CD4-positive, alpha-beta T cell (primary cell): Measurements from ENCODE around the gene DESI2. TPM values are rescaled to one million over a fixed set of nuclear protein-coding genes. Genes with fewer than 3 reads are reported as not detected.

Experiments
- ATAC-seq: fragments of 200-7000 bp; cut with Tn5 transposase; one replicate; pipeline ENCODE4 v1.10.0; 2022; ENCODE audit warnings: mild to moderate bottlenecking; ENCODE audit not compliant: poor library complexity
- CTCF ChIA-PET: fragments of 350-600 bp; sonication (Branson Sonifier 250); formaldehyde crosslinking; loops from one replicate; lab custom pipeline; 2021; ENCODE audit warnings: antibody characterized with exemption, inconsistent platforms; lab: Charles Lee
- POLR2A ChIA-PET: fragments of 350-600 bp; sonication (Branson Sonifier 250); formaldehyde crosslinking; loops from one replicate; lab custom pipeline; 2021; ENCODE audit warnings: antibody characterized with exemption, inconsistent platforms; lab: Charles Lee
- DNase-seq, 14 experiments: peaks; one replicate each; pipeline ENCODE4 v3.0.0-alpha.2; 2013 to 2020; ENCODE audit warnings: mixed read lengths in 2 of 14
- H3K27ac ChIP-seq, 2 donors: one replicate each; pipeline versions ENCODE4 v1.5.1 to v1.7.0; 2013; ENCODE audit warnings: low read length in 2 of 2, low read depth in 1 of 2, mild to moderate bottlenecking in 1 of 2
- H3K27me3 ChIP-seq, 2 experiments: 1 replicate in 1 of 2; 2 replicates in 1 of 2; pipeline versions ENCODE4 v1.6.1 to v1.7.0; 2013; ENCODE audit warnings: low read length in 2 of 2, control low read depth in 1 of 2, mild to moderate bottlenecking in 1 of 2, moderate library complexity in 1 of 2; ENCODE audit not compliant: insufficient read depth in 2 of 2, control insufficient read depth in 1 of 2
- H3K36me3 ChIP-seq: one replicate; pipeline ENCODE4 v1.6.1; 2013; ENCODE audit warnings: low read length, control low read depth; ENCODE audit not compliant: insufficient read depth
- H3K4me1 ChIP-seq: one replicate; pipeline ENCODE4 v1.6.1; 2013; ENCODE audit warnings: low read length, control low read depth; ENCODE audit not compliant: insufficient read depth
- H3K4me3 ChIP-seq: one replicate; pipeline ENCODE4 v1.5.1; 2013; ENCODE audit warnings: mild to moderate bottlenecking, low read length, moderate library complexity
- H3K9me3 ChIP-seq, 2 experiments: 1 replicate in 1 of 2; 2 replicates in 1 of 2; pipeline versions ENCODE4 v1.6.1 to v1.7.0; 2013; ENCODE audit warnings: low read length in 2 of 2, mild to moderate bottlenecking in 2 of 2, control low read depth in 1 of 2, moderate library complexity in 1 of 2; ENCODE audit not compliant: control insufficient read depth in 1 of 2, insufficient read depth in 1 of 2
- H3K27ac Mint-ChIP-seq: one replicate; pipeline ENCODE4 v1.8.0; 2020; ENCODE audit warnings: mixed read lengths
- H3K27me3 Mint-ChIP-seq: one replicate; pipeline ENCODE4 v1.8.0; 2021; ENCODE audit warnings: mixed read lengths
- H3K36me3 Mint-ChIP-seq: one replicate; pipeline ENCODE4 v1.8.0; 2021; ENCODE audit warnings: low read depth, mixed read lengths
- H3K4me1 Mint-ChIP-seq: one replicate; pipeline ENCODE4 v1.8.0; 2021; ENCODE audit warnings: low read depth, mixed read lengths
- H3K4me3 Mint-ChIP-seq: one replicate; pipeline ENCODE4 v1.8.0; 2020; ENCODE audit warnings: mild to moderate bottlenecking, mixed read lengths
- H3K9me3 Mint-ChIP-seq: one replicate; pipeline ENCODE4 v1.8.0; 2020; ENCODE audit warnings: mixed read lengths
- CTCF ChIP-seq: fragments of 200-600 bp; IDR thresholded peaks from one replicate; pipeline ENCODE4 v1.8.0; 2022; ENCODE audit warnings: antibody characterized with exemption, mild to moderate bottlenecking
- intact Hi-C, 2 experiments: fragments of 100-400 bp; cut with DNase I in 1 of 2; cut with micrococcal nuclease in 1 of 2; formaldehyde crosslinking; loops; one replicate each; pipeline versions ENCODE4 v1.15.1 to v1.9.0; 2023 to 2025; cut with DNase I, micrococcal nuclease
- total RNA-seq, 174 experiments: library from RNA in 2 of 174; stranded (reverse) in 2 of 174; gene quantifications; one replicate each; pipeline ENCODE4 v1.2.3 and lab custom pipeline; 2021 to 2026

DESI2 gene
- total RNA-seq, 2 experiments from 2014 or later: 12.9 to 13.7 TPM

GRCh38 chr1:244626709-244627108 is 26.2 kb upstream of the DESI2 start:
- Mint-ChIP-seq H3K36me3 (no peaks in the 10 kb centered on the region), H3K27me3 (peaks cover 13% of the 10 kb centered on the region), H3K27ac (no peak overlapping the region), H3K9me3 (peaks cover 3% of the 10 kb centered on the region), H3K4me3 (no peak overlapping the region), H3K4me1 (no peaks in the 10 kb centered on the region)
- no peak overlapping the region for H3K27ac ChIP-seq
- intact Hi-C loops: no loop called here
- no peak for TF ChIP-seq CTCF
- ATAC-seq (no peak), DNase-seq (no peak)
- H3K4me3 ChIP-seq: no peak overlapping the region
- ChIA-PET POLR2A (interaction anchor here (0.7 kb wide), 1 partner anchor 16 kb away, joined by 3 read pairs; no protein-coding TSS in a partner anchor), CTCF (no interaction called here)
- H3K9me3 ChIP-seq: no peaks in the 10 kb centered on the region
- no peaks in the 10 kb centered on the region for H3K36me3 ChIP-seq
- H3K27me3 ChIP-seq: no peaks in the 10 kb centered on the region
- no peaks in the 10 kb centered on the region for H3K4me1 ChIP-seq

GRCh38 chr1:244628789-244629188 is 24.1 kb upstream of the DESI2 start:
- ChIA-PET CTCF (no interaction called here), POLR2A (no interaction called here)
- no peaks in the 10 kb centered on the region for H3K27me3 ChIP-seq
- H3K9me3 Mint-ChIP-seq: peaks cover 3% of the 10 kb centered on the region
- ATAC-seq: no peak
- H3K4me3 ChIP-seq: no peak overlapping the region
- H3K36me3 Mint-ChIP-seq: no peaks in the 10 kb centered on the region
- DNase-seq: no peak
- no peaks in the 10 kb centered on the region for H3K4me1 ChIP-seq
- no peak overlapping the region for H3K27ac Mint-ChIP-seq
- no peak overlapping the region for H3K4me3 Mint-ChIP-seq
- no peaks in the 10 kb centered on the region for H3K36me3 ChIP-seq
- H3K9me3 ChIP-seq: no peaks in the 10 kb centered on the region
- intact Hi-C loops: loop anchor here in 1 of 2 experiments (2.0 kb wide), 1 partner anchor 140 kb away; no protein-coding TSS in a partner anchor
- H3K27me3 Mint-ChIP-seq: peaks cover 13% of the 10 kb centered on the region
- no peak for TF ChIP-seq CTCF
- no peak overlapping the region for H3K27ac ChIP-seq
- H3K4me1 Mint-ChIP-seq: no peaks in the 10 kb centered on the region

DNA sequence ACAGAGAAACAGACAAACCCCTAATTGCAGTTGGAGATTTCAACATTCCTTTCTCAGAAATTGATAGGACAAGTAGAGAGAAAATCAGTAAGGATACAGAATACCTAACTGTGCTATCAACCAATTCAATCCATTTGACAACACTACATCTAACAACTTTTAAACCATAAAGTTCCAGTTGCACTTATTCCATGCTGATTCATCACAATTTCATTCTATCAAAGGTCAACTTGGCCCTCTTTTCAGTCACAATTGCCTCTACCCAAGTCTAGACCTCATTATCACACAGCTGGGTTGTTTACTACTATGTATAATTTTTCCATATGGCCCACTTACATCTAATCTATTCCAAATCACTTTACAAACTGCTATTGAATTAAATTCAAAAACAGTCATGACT is 19.8 kb upstream of the DESI2 start:
- intact Hi-C loops: no loop called here
- H3K36me3 Mint-ChIP-seq: no peaks in the 10 kb centered on the region
- Histone ChIP-seq H3K27ac (no peak overlapping the region), H3K4me3 (no peak overlapping the region), H3K4me1 (no peaks in the 10 kb centered on the region), H3K9me3 (no peaks in the 10 kb centered on the region), H3K27me3 (no peaks in the 10 kb centered on the region), H3K36me3 (no peaks in the 10 kb centered on the region)
- H3K9me3 Mint-ChIP-seq: peaks cover 3% of the 10 kb centered on the region
- no peak overlapping the region for H3K27ac Mint-ChIP-seq
- TF ChIP-seq CTCF: no peak
- H3K27me3 Mint-ChIP-seq: peaks cover 1% of the 10 kb centered on the region
- no peak for DNase-seq
- no peak for ATAC-seq
- H3K4me1 Mint-ChIP-seq: no peaks in the 10 kb centered on the region
- POLR2A ChIA-PET: no interaction called here
- CTCF ChIA-PET: interaction anchor here (0.6 kb wide), 1 partner anchor 345 kb away, joined by 3 read pairs; no protein-coding TSS in a partner anchor
- H3K4me3 Mint-ChIP-seq: no peak overlapping the region
